Esophagus squamous epithelium (tissue), 4 donors: ENCODE measurements around the gene CAAP1.

Experiments
- CTCF ChIP-seq, 6 experiments: fragments of 450-650 bp in 4 of 6; fragments of 200-600 bp in 2 of 6; sonication (generic) in 2 of 6; IDR thresholded peaks; one replicate each; pipeline ENCODE4 v1.5.1; 2016 to 2019; ENCODE audit warnings: antibody characterized with exemption in 6 of 6, mild to moderate bottlenecking in 4 of 6, moderate library complexity in 4 of 6
- POLR2A ChIP-seq, 4 donors: fragments of 450-650 bp; IDR thresholded peaks; one replicate each; pipeline ENCODE4 v1.6.1; 2017; ENCODE audit warnings: antibody characterized with exemption in 4 of 4, mild to moderate bottlenecking in 4 of 4, moderate library complexity in 3 of 4

GRCh38 chr9:26904070-26904469, 11.5 kb upstream of the CAAP1 start:
- TF ChIP-seq CTCF (IDR thresholded peaks at IDR 0.05) (no peak), POLR2A (IDR thresholded peaks at IDR 0.05) (no peak)
